ENCODE results near the gene KIF3A.

Gene KIF3A

GRCh38 chr5:132772291-132773070 lies 35.1 kb upstream of the KIF3A start:
- DNase-seq = no peak
- in situ Hi-C loops (cut with MboI; ENCODE audit: low pct_unique_long_range_greater_than_20kb, low sequenced_read_pairs) = no loop called here

DNA sequence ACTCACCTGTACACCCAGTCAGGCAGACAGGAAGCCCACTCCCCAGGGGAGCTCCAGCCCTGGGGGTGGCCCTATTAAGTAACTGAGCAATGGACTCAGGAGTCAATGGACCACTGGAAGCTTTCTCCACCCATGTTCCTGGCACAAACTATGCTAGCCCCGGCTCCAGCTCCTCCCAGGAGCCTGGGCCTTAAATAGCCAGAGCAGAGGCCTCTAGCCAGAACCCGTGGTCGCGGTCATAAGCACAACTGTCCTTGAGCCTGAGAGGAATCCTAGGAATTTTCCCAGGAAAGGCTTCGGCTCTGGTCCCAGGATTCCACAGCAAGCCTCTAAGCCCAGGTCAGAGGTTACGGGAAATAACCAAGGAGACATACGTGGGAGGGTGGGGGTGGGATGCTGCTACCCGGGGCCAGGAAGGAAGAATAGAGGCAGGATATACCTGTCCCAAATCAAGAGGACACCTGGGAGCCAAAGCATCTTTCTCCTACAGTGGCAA lies 34.2 kb upstream of the KIF3A start:
- in situ Hi-C loops (cut with MboI; ENCODE audit: low pct_unique_long_range_greater_than_20kb, low sequenced_read_pairs) = no loop called here
- DNase-seq = no peak

DNA sequence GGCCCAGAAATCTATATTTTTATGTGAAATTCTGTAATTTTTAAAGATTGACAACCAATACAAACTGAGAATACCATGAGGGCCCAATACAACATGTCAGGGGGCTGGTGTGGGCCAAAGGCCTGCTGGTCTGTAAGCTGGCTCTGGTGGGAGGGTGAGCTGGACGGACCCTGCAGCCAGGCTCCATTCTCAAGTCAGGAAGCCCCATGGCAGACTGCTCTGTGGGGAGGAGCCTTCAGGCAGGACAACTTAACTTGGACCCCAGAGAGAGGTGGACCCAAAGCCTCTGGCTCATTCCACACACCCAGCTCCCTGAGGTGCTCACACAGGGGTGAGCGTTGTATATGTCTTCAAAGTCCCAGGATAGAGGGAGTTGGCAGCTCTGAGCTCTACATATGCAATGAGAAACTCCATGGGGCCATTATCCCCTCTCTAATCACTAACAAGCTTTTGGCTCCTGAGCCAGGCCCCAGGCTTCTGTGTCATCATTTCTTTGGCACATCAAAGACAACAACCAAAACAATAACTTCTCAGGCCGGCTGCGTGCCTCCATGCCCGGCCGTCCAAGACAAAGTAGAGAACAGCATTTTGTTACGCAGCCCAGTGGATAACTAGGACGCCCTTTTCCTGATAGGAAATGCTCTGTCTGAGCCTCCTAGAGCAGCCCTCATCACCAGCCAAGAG lies 33.3 kb upstream of the KIF3A start:
- in situ Hi-C loops (cut with MboI; ENCODE audit: low pct_unique_long_range_greater_than_20kb, low sequenced_read_pairs) = no loop called here
- no peak for DNase-seq

GRCh38 chr5:132768485-132768868 lies 31.1 kb upstream of the KIF3A start:
- no peak for DNase-seq
- in situ Hi-C loops (cut with MboI; ENCODE audit: low pct_unique_long_range_greater_than_20kb, low sequenced_read_pairs) = no loop called here

- in situ Hi-C loops (cut with MboI; ENCODE audit: low pct_unique_long_range_greater_than_20kb, low sequenced_read_pairs) = no loop called here
- no peak for DNase-seq
Measured at GRCh38 chr5:132767150-132767549, 29.8 kb upstream of the KIF3A start.

DNA sequence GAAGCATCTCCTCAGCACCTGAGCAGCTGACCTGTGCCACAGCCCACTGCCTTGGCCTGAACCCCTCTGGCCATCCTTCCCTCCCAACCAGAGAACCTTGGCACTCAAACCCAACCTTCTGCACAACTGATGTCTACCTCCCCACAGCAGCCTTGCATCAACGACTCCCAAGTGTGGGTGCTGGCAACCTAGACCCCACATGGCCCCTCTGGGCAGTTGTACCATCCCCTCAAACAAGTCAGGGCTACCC lies 29.4 kb upstream of the KIF3A start:
- no peak for DNase-seq
- in situ Hi-C loops (cut with MboI; ENCODE audit: low pct_unique_long_range_greater_than_20kb, low sequenced_read_pairs) = no loop called here

GRCh38 chr5:132766020-132766805 lies 28.9 kb upstream of the KIF3A start:
- in situ Hi-C loops (cut with MboI; ENCODE audit: low pct_unique_long_range_greater_than_20kb, low sequenced_read_pairs) = no loop called here
- no peak for DNase-seq

GRCh38 chr5:132765311-132766019 lies 28.1 kb upstream of the KIF3A start:
- in situ Hi-C loops (cut with MboI; ENCODE audit: low pct_unique_long_range_greater_than_20kb, low sequenced_read_pairs) = no loop called here
- no peak for DNase-seq

DNA sequence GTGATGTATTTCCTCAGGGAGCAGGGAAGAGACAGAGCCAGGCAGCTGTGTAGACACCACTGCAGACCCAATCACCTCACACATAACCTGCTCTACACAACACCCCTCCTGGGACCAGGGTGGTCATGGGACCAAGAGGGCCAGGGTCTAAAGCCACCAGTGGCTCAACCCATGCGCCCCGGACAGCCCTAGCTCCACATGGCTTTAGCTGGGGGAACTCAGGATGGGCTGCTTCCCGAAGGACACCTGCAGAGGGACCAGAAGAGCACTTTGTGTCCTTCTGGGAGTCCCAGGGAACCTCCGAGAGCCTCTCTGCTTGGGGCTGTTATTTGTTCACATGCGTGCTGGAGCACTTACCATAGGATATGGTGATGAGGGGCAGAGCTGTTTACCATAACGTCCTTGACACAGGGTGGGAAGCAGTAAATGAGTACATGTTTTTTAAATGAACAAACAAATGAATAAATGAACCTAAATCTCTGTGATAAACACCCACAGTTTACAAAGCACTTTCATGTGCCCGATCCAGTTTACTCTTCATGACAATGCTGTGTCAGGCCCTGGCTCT lies 27.4 kb upstream of the KIF3A start:
- in situ Hi-C loops (cut with MboI; ENCODE audit: low pct_unique_long_range_greater_than_20kb, low sequenced_read_pairs) = no loop called here
- no peak for DNase-seq

DNA sequence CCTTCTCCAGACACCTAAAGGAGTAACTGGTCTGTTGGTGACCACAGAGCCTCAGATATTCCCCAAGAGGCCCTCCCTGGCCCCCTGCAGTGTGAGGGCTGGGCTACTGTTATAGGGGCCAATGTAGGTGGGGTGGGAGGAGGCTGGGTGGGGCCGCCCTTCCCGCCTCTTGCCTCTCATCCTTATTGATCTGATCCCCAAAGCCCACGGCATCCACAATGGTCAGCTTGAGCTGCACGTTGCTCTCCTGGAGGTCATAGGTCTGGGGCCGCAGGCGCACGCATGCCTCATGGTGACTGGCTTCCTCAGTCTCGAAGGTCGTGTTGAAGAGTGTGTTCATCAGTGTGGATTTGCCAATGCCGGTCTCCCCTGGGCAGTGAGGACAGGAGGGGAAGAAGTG lies 26.7 kb upstream of the KIF3A start:
- in situ Hi-C loops (cut with MboI; ENCODE audit: low pct_unique_long_range_greater_than_20kb, low sequenced_read_pairs) = no loop called here
- no peak for DNase-seq

DNA sequence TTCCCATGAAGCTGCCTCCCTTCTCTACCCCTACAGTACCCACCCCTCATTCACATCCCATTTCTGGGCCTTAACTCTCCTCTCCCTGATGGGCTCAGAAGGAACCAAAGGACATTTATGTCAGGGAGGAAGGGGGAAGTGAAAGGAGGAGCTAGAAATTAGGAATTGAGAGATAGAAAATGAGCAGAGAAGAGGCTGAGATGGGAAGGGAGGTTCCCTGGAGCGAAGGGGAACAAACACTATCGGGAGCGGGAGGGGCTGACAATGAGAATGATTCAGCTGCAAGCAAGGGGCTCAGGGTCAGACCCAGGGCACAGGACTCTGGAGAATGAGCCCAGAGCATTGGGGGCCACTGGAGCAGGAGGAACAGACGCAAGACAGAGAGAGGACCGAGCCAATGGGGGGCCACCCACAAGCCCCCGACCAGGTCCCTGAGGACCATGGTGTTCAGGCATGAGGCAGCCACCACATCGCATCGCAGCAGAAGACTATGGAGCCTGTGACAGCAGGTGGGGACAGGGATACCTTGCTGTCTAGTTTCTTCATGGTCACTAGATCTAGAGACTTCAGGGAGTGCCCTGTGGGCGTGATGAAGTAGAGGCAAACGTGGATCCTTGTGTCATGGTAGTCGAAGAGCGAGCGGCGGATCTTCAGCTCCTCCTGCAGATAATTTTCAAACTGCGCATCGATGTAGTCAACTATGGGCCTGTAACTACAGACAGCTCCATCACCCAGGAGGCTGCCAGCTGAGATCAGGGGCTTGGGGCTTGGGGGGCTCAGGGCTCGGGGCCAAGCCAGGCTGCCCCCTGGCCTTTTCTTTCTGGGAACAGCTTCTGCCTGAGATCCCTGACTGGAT lies 26.1 kb upstream of the KIF3A start:
- in situ Hi-C loops (cut with MboI; ENCODE audit: low pct_unique_long_range_greater_than_20kb, low sequenced_read_pairs) = no loop called here
- DNase-seq = no peak

DNA sequence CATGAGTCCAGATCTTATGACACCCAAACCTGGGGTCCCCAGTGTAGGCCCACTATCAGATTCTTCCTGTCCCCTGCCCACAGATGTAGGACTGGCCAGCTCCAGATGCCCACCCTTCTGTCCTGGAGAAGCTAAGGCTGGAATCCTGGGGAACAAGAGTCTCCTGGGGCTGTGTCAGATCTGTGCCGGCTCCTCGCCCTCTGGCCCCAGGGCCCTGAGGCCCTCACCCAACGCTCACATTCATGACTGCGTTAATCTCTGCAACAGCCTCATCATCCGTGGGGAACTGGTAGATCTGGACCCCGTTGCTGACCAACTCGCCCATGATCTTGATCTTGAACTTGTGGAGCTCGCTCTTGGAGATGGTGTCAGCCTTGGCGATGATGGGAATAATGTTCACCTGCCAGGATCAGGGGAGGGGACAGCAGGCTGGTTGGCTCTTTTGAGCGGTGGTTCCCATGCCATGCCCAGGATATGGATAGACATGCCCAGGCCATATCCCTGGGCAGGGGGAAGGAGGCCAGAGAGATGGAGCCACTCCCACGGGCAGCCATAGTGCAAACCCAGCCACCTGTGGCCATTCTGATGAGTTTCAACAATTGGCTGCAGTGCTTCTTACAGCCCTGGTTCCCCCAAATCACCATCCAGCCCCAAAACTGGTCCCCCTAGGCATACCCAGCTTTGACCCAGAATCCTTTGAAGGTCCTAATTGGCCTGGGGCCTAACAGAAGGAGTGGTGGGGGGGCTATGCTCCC lies 25.1 kb upstream of the KIF3A start:
- DNase-seq = no peak
- in situ Hi-C loops (cut with MboI; ENCODE audit: low pct_unique_long_range_greater_than_20kb, low sequenced_read_pairs) = no loop called here

DNA sequence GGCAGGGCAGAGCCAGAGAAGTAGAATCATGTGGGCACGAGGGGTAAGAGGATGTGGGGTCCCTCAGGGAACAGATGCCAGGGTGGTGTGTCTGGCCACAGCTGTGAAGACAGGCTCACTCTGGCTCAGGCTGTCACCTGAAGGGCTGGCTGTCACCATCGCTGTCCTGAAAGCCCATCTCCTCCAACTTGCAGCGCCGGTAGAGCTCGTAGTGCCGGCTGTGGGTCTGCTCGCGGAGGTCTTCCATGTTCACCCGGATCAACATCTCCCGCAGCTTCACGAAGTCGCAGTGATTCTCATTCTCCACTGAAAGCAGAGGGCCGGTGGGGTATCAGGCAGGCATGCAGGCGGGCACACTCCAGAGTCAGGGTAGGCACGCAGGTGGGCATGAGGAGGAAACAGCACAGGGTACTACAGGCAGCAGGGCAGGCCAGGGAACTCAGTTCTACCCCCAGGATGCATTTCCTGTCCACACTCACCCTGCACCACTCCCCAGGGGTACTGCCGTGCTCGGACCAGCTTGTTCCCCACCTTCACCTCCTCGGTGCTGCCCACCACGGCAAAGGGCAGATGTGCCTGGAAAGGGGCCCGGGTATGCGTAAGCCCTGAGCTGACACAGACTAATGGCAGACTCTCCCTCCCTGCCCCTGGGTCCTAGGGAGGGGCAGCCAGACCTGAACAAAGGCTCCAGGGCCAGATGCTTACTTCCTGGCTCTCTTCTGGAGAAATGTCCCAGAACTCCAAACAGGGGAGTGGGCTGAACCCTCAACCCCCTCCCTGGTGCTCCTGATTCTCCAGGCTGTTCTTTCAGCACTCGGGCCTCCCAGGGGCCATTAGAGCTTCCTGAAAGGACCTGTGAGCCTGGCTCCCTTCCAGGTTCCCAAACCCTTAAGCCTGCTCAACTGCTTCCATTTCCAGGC lies 24.2 kb upstream of the KIF3A start:
- in situ Hi-C loops (cut with MboI; ENCODE audit: low pct_unique_long_range_greater_than_20kb, low sequenced_read_pairs) = no loop called here
- DNase-seq = no peak

DNA sequence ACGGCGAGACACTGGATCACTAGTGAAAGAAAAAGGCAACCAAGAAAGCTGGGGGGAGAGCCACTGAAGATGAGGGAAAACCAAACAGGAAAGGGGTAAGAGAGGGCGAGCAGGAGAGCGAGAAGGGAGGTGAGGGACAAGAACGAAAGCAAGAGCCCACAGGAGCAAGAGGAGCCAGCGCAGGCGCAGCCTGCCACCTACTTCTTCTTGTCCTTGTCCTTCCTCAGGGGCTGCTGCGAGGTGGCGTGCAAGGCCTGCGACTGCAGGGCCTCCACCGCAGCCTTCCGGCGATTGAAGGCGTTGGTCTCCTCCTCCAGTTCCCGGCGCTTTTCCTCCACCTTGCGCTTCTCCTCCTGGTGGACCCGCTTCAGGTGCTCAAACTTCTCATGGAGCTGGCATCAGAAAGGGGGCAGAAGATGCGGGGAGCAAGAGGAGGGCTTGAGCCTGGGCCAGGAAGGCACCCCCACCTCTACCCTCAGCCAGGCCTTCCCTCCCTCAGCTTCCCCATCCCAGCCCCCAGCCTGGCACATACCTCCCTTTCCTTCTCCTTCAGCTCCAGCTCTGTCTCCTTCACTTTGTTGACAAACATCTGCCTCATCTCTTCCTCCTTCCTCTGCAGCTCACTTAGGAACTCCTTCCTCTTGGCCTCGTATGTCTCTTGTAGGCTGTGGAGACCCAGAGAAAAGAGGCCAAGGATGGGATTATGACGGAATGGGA lies 23.4 kb upstream of the KIF3A start:
- no peak for DNase-seq
- in situ Hi-C loops (cut with MboI; ENCODE audit: low pct_unique_long_range_greater_than_20kb, low sequenced_read_pairs) = no loop called here

DNA sequence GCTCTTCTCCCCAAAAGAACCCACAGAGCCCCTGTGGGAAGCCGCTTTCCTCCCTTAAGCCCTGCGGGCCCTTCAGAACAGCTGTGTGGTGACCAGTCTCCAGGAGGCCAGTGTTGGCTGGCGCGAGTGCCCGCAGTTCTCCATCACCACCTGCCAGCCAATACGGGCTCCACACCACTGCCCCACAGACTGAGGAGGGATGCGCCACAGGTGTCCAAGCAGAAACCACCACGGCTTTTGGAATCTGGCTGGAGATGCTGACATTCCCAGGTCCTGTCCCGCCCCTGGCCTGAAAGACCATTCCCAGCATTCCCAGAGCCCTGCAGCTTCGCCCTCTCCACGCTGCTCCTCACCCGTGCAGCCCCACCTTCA lies 22.7 kb upstream of the KIF3A start:
- no peak for DNase-seq
- in situ Hi-C loops (cut with MboI; ENCODE audit: low pct_unique_long_range_greater_than_20kb, low sequenced_read_pairs) = no loop called here

Measured in KBM-7 (cell line).